ENCODE data around the gene DDX28. TPM values are rescaled to one million over a fixed set of nuclear protein-coding genes. Genes with fewer than 3 reads are reported as not detected.

Gene DDX28
- total and polyA plus RNA-seq, 2 of the 4 experiments (the other 2 are of a cell fraction) = 9.2 to 10.0 TPM

DNA sequence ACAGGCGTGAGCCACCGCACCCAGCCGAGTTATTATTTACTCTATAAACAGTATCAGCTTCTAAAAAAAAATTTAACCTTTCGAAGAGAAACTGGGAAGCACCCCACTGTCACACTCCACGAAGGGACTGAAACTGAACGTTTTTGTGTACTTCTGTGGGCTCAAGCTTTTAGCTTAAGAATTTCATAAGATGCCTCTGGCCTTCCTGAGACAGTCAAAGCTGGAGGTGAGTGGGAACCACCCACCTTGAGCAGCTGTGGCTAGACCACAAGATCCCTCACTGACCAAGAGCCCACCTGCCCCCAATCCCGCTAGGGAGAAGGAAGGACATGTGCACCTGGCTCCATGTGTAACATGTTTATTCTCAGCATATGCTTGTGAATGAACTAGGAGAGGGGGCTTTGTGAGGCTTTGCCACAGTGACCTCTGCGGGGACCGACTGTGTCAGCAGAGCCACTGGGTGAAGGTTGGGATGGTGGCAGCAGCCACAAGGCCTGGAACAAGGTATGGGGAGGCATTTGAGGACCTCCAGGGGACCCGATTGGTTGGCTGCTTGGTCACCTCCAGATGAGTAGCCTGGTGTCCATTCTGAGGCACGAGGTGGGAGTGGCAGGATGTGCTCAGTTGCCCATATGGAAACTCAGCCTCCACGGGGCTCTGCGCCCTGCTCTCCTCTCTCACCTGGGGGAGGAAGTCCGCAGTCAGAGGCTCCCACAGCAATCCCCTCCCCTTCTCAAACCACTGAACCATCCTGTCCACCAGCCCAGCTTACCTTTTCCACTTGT lies 47.5 kb downstream of the DDX28 start:
- Histone ChIP-seq H4K91ac (ENCODE audit: insufficient read depth, low read depth, low read length) (no peak overlapping the region), H3K4me3 (ENCODE audit: insufficient read depth, low read depth, low read length) (no peak overlapping the region), H2AFZ (replicated peaks; ENCODE audit: low read length, poor library complexity) (no peak overlapping the region), H3K4ac (ENCODE audit: low read depth, low read length) (no peak overlapping the region), H3K36me3 (ENCODE audit: control insufficient read depth, insufficient read depth, low read length) (no peaks in the 10 kb centered on the region), H3K9me1 (ENCODE audit: insufficient read depth, low read length) (no peaks in the 10 kb centered on the region), H4K20me1 (ENCODE audit: insufficient read depth, low read length) (no peaks in the 10 kb centered on the region; the same call in 1 of the 2 replicates), H2AK9ac (replicated peaks; ENCODE audit: low read depth, low read length, poor library complexity) (no peak overlapping the region), H3K9me3 (ENCODE audit: control insufficient read depth, insufficient read depth, low read length) (no peaks in the 10 kb centered on the region), H2AK5ac (ENCODE audit: low read depth, low read length) (no peak overlapping the region), H2BK20ac (ENCODE audit: low read depth, low read length) (no peak overlapping the region), H4K8ac (ENCODE audit: low read depth in 2 of 2, low read length in 2 of 2) (no peak overlapping the region), H2BK120ac (ENCODE audit: low read depth, low read length) (no peak overlapping the region), H2BK5ac (ENCODE audit: low read depth, low read length, poor library complexity, severe bottlenecking) (no peak overlapping the region), H3K4me1 (ENCODE audit: control insufficient read depth, insufficient read depth, low read length) (no peaks in the 10 kb centered on the region), H3K18ac (ENCODE audit: low read depth, low read length) (no peak overlapping the region), H3K23ac (ENCODE audit: low read depth, low read length) (no peak overlapping the region), H3K27me3 (ENCODE audit: control insufficient read depth, insufficient read depth, low read length) (peaks cover 29% of the 10 kb centered on the region), H3K14ac (replicated peaks; ENCODE audit: low read depth, low read length) (no peak overlapping the region), H3K27ac (ENCODE audit: insufficient read depth, low read length) (no peak overlapping the region), H4K5ac (ENCODE audit: low read depth, low read length) (no peak overlapping the region), H2BK15ac (ENCODE audit: low read depth, low read length) (no peak overlapping the region), H3K79me1 (ENCODE audit: low read depth in 1 of 2, low read length in 2 of 2) (no peaks in the 10 kb centered on the region), H3K56ac (ENCODE audit: extremely low read depth, insufficient read depth, low read length) (no peak overlapping the region), H3K9ac (ENCODE audit: low read depth, low read length) (no peak overlapping the region), H3K4me2 (ENCODE audit: low read depth, low read length) (no peak overlapping the region)
- no peak for TF ChIP-seq CHD1 (IDR thresholded peaks at IDR 0.05; ENCODE audit: low read depth, low read length)
- TF ChIP-seq USF2 (IDR thresholded peaks at IDR 0.05; ENCODE audit: low read depth, low read length) = no peak
- no peak for TF ChIP-seq FOS (IDR thresholded peaks at IDR 0.05; ENCODE audit: low read depth, low read length)
- TF ChIP-seq BHLHE40 (IDR thresholded peaks at IDR 0.05; ENCODE audit: low read depth, low read length) = no peak
- TF ChIP-seq, protein P1, sequence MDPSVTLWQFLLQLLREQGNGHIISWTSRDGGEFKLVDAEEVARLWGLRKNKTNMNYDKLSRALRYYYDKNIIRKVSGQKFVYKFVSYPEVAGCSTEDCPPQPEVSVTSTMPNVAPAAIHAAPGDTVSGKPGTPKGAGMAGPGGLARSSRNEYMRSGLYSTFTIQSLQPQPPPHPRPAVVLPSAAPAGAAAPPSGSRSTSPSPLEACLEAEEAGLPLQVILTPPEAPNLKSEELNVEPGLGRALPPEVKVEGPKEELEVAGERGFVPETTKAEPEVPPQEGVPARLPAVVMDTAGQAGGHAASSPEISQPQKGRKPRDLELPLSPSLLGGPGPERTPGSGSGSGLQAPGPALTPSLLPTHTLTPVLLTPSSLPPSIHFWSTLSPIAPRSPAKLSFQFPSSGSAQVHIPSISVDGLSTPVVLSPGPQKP (IDR thresholded peaks at IDR 0.05; ENCODE audit: borderline replicate concordance, low read depth, low read length) = no peak
- no peak for TF ChIP-seq RFX5 (IDR thresholded peaks at IDR 0.05; ENCODE audit: low read depth, low read length)
- TF ChIP-seq RCOR1 (IDR thresholded peaks at IDR 0.05; ENCODE audit: insufficient replicate concordance, low read length) = no peak
- TF ChIP-seq CEBPB (IDR thresholded peaks at IDR 0.05; ENCODE audit: low read depth, low read length) = no peak
- no peak for TF ChIP-seq MAZ (IDR thresholded peaks at IDR 0.05; ENCODE audit: borderline replicate concordance, low read depth, low read length)
- no peak for TF ChIP-seq NFE2L2 (IDR thresholded peaks at IDR 0.05; ENCODE audit: low read depth, low read length)
- no peak for TF ChIP-seq MAFK (IDR thresholded peaks at IDR 0.05; ENCODE audit: low read depth, low read length)
- ChIA-PET CTCF (no interaction called here), POLR2A (ENCODE audit: unreplicated experiment) (no interaction called here)
- ATAC-seq (ENCODE audit: low read depth) (no peak), DNase-seq (no peak)
- BruUV-seq (replicated peaks) = no TSS peak
- dilution Hi-C loops (cut with HindIII; ENCODE audit: low sequenced_read_pairs, unreplicated experiment) (no loop called here), intact Hi-C loops (cut with micrococcal nuclease) (no loop called here), in situ Hi-C loops (cut with MboI; ENCODE audit: low sequenced_read_pairs) (no loop called here)
- WGBS, 2 experiments (ENCODE audit: extremely low coverage in 2 of 2, insufficient read length in 1 of 2) = 78% methylated on average over 4 of the region's 14 CpGs; no CpG with 5 or more reads in 1 of the 2 experiments
